Thyroid gland (tissue), 4 donors: Measurements from ENCODE around the gene TPK1. TPM values are rescaled to one million over a fixed set of nuclear protein-coding genes. Genes with fewer than 3 reads are reported as not detected.

Experiments
- DNase-seq, 2 donors: peaks; one replicate each; pipeline ENCODE4 v3.0.0-alpha.2; 2019
- H3K27ac ChIP-seq, 3 donors: fragments of 200-600 bp; sonication (generic); 1 replicate in 2 of 3; 2 replicates in 1 of 3; pipeline ENCODE4 v1.5.1; 2016 to 2019; ENCODE audit warnings: mild to moderate bottlenecking in 1 of 3, moderate library complexity in 1 of 3
- H3K27me3 ChIP-seq: fragments of 200-600 bp; sonication (generic); one replicate; pipeline ENCODE4 v1.5.1; 2019
- H3K36me3 ChIP-seq, 2 donors: fragments of 200-600 bp; sonication (generic); one replicate each; pipeline ENCODE4 v1.5.1; 2016 to 2019
- H3K4me1 ChIP-seq, 2 donors: fragments of 200-600 bp; sonication (generic); one replicate each; pipeline ENCODE4 v1.5.1; 2017 to 2019
- H3K4me3 ChIP-seq, 3 donors: fragments of 200-600 bp; sonication (generic); replicated peaks in 1 of 3; 1 replicate in 2 of 3; 2 replicates in 1 of 3; pipeline ENCODE4 v1.5.1; 2016; ENCODE audit warnings: mild to moderate bottlenecking in 1 of 3
- H3K9me3 ChIP-seq: fragments of 200-600 bp; sonication (generic); one replicate; pipeline ENCODE4 v1.5.1; 2017
- CTCF ChIP-seq, 6 experiments: fragments of 200-600 bp in 3 of 6; fragments of 450-650 bp in 3 of 6; sonication (generic) in 3 of 6; IDR thresholded peaks; one replicate each; pipeline ENCODE4 v1.5.1; 2016 to 2019; ENCODE audit warnings: antibody characterized with exemption in 6 of 6, mild to moderate bottlenecking in 2 of 6, inconsistent platforms in 1 of 6, moderate library complexity in 1 of 6
- POLR2A ChIP-seq, 2 donors: fragments of 450-650 bp; IDR thresholded peaks; one replicate each; pipeline ENCODE4 v1.6.1; 2017; ENCODE audit warnings: antibody characterized with exemption in 2 of 2, mild to moderate bottlenecking in 2 of 2, moderate library complexity in 1 of 2
- WGBS, 2 donors: methylation state at CpG; one replicate each; pipeline ENCODE4 v1.1.5; 2017; 5-methylcytosine and 5-hydroxymethylcytosine counted together
- intact Hi-C: fragments of 100-400 bp; cut with DNase I; formaldehyde crosslinking; loops from one replicate; pipeline ENCODE4 v1.15.1; 2023
- total RNA-seq, 4 donors: library from RNA; depleted of rRNA; stranded (reverse); fragments of >200 nt; gene quantifications; one replicate each; pipeline ENCODE4 v1.2.3, GENCODE V29; 2016

TPK1 gene
- total RNA-seq, 4 donors from 2014 or later: 2.6 to 10.4 (median 6.2) TPM

GRCh38 chr7:144459635-144460034, 376.2 kb downstream of the TPK1 start:
- no peak for DNase-seq
- no peaks in the 10 kb centered on the region for H3K4me1 ChIP-seq
- WGBS, 2 donors: 55 to 56% methylated on average over 5 of the region's 5 CpGs
- no peaks in the 10 kb centered on the region for H3K9me3 ChIP-seq
- H3K27ac ChIP-seq: no peak overlapping the region
- no peaks in the 10 kb centered on the region for H3K36me3 ChIP-seq
- H3K27me3 ChIP-seq: no peaks in the 10 kb centered on the region
- no peak for TF ChIP-seq POLR2A (IDR thresholded peaks at IDR 0.05)
- no peak for TF ChIP-seq CTCF (IDR thresholded peaks at IDR 0.05)
- no peak overlapping the region for H3K4me3 ChIP-seq
- intact Hi-C loops: no loop called here

DNA sequence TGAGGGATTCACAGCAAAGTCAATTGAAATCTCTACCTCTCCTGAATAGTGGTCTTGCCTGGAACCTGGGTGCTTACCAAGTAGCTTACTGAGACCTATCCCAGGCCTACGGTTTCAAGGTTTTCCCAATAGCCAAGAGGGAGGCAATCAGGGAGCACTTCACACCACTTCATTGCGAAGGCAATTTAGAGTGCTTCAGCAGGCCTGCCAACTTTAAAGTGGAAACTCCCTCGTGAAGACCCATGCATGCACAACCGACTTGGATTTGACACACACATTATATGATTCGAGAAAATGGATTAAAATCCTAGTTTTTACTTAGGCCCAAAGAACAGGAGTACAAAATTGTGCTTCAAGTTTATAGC, 380.8 kb downstream of the TPK1 start:
- H3K27me3 ChIP-seq: no peaks in the 10 kb centered on the region
- H3K4me1 ChIP-seq: no peaks in the 10 kb centered on the region
- H3K4me3 ChIP-seq: no peak overlapping the region
- H3K36me3 ChIP-seq: no peaks in the 10 kb centered on the region
- no peaks in the 10 kb centered on the region for H3K9me3 ChIP-seq
- peak; percentile 59 to 61 for DNase-seq
- TF ChIP-seq CTCF (IDR thresholded peaks at IDR 0.05) (no peak), POLR2A (IDR thresholded peaks at IDR 0.05) (no peak)
- intact Hi-C loops: no loop called here
- no peak overlapping the region for H3K27ac ChIP-seq
- 28 to 40% methylated on average over 5 of the region's 5 CpGs for WGBS, 2 donors

- no peak overlapping the region for H3K27ac ChIP-seq
- no peak for DNase-seq
- no peaks in the 10 kb centered on the region for H3K27me3 ChIP-seq
- no peaks in the 10 kb centered on the region for H3K4me1 ChIP-seq
- no peaks in the 10 kb centered on the region for H3K36me3 ChIP-seq
- 92 to 94% methylated on average over 3 of the region's 3 CpGs for WGBS, 2 donors
- no peak overlapping the region for H3K4me3 ChIP-seq
- intact Hi-C loops: no loop called here
- no peak for TF ChIP-seq POLR2A (IDR thresholded peaks at IDR 0.05)
- peak in 1 of 6 experiments; percentile 11 for TF ChIP-seq CTCF (IDR thresholded peaks at IDR 0.05)
- H3K9me3 ChIP-seq: no peaks in the 10 kb centered on the region
These were observed 381.4 kb downstream of the TPK1 start for GRCh38 chr7:144454256-144455039.

DNA sequence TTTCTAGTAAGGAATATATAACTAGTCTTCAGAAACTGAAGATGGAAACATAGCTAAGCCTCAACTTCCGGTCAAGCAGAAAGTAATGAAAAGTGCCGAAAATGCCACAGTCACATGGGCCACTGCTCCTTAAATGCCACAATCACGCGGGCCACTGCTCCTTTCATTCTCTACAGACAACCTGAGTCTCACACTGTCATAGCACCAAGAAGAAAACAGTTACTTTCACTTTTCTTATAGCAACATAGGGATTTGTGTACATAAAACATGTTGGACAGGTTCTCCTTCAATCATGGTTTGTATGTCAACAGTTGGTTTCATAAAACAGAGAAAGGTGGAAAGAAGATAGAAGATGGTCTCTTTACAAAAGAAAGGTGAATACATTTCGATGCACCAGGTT, 383.8 kb downstream of the TPK1 start:
- Histone ChIP-seq H3K4me3 (no peak overlapping the region), H3K27ac (no peak overlapping the region), H3K36me3 (no peaks in the 10 kb centered on the region), H3K4me1 (no peaks in the 10 kb centered on the region), H3K9me3 (no peaks in the 10 kb centered on the region), H3K27me3 (no peaks in the 10 kb centered on the region)
- DNase-seq: peak; percentile 4 to 14
- TF ChIP-seq POLR2A (IDR thresholded peaks at IDR 0.05) (no peak), CTCF (IDR thresholded peaks at IDR 0.05) (no peak)
- intact Hi-C loops: no loop called here
- WGBS, 2 donors: 76 to 79% methylated on average over 5 of the region's 5 CpGs

DNA sequence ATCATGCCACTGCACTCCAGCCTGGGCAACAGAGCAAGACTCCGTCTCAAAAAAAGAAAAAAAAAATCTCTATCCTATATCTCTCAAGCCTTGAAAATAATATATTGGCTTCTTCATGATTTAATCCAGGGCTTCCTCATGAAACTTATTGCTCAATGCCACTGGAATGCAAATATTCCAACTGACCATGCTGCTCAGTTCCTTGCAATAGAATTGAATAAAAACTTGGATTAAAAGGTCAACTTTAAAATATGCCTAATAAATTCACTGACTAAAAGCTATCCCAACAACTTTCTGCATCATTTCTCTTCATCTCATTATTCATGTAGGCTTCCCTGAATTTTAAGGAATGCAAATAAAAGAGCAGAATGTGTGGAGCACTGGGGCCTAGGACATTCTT, 390.3 kb downstream of the TPK1 start:
- intact Hi-C loops: no loop called here
- H3K36me3 ChIP-seq: no peaks in the 10 kb centered on the region

More for the DNA sequence above, 390.3 kb downstream of the TPK1 start:
- WGBS, 2 donors: 81 to 88% methylated on average over 1 of the region's 1 CpG
- Histone ChIP-seq H3K4me1 (no peaks in the 10 kb centered on the region), H3K4me3 (no peak overlapping the region), H3K9me3 (no peaks in the 10 kb centered on the region), H3K27me3 (no peaks in the 10 kb centered on the region), H3K27ac (no peak overlapping the region)
- no peak for DNase-seq
- TF ChIP-seq POLR2A (IDR thresholded peaks at IDR 0.05): no peak
- no peak for TF ChIP-seq CTCF (IDR thresholded peaks at IDR 0.05)
